COLO829 (cell line): ENCODE results near the gene EN1.
A peak's percentile ranks its signal among the peaks of the same experiment; 100 is the strongest.

Experiments
- DNase-seq: peaks from one replicate; pipeline ENCODE4 v3.0.0; 2012; ENCODE audit warnings: low spot score

EN1 gene

GRCh38 chr2:118846953-118847761 is at the start of gene EN1:
Gene EN1 (minus strand): TSS chr2:118847648. CDS start chr2:118847167, 481 bp downstream.
- DNase-seq, result no peak

- DNase-seq, result no peak
Observed at GRCh38 chr2:118893100-118893499, 45.7 kb upstream of the EN1 start.

DNA sequence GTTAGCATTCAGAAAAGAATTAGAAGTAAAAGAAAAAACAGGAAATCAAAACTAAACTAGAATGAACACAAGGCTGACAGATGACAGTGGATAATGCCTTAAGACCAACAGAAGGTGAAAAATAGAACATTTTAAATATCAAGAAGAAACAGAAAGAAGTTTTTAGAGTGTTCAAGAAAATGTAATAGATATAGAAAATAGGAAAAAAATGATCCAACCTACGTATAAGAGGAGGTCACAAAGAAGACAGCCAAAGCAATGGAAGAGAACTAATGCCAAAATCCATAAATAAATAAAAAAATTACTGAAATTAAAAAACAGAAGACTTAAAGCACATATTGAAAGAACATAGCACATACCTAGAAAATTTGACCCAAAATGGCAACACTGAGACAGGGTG is 42.5 kb upstream of the EN1 start:
- no peak for DNase-seq

- DNase-seq, result no peak
Observed at GRCh38 chr2:118883792-118884191, 36.3 kb upstream of the EN1 start.

GRCh38 chr2:118882693-118883336 is 35.4 kb upstream of the EN1 start:
- peak; percentile 62 for DNase-seq

GRCh38 chr2:118881490-118882129 is 34.2 kb upstream of the EN1 start:
- peak; percentile 28 for DNase-seq

GRCh38 chr2:118880501-118880900 is 33.1 kb upstream of the EN1 start:
- DNase-seq, result no peak

DNA sequence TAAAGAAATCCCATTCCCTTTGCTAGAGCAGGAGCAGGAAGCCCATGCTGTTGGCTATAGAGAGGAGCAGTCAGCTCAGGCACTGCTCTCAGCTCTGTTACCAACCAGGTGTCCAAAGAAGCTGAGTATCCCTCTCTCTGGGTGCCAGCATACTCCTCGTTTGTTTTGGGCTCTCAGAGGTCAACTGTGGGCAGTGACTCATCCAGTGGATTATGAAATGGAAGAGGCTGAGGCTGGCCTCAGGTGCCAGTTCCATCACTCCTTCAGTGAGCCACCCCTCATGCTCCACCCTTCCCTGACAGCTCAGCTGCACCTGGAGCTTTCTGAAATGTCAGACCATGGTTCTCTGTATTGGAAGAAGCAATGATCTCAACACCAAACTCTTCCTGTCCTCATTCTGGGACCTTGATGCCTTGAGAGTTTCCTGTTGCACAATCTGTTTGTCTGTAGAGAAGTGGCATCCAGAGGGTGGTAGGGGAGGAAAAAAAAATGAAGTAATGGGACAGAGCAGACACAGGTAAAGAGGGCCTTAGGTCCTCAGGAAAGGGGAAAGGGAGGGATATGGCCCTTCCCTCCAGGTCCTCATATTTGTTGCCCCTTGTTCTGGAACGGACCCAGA is 31.2 kb upstream of the EN1 start:
- DNase-seq, result no peak

DNA sequence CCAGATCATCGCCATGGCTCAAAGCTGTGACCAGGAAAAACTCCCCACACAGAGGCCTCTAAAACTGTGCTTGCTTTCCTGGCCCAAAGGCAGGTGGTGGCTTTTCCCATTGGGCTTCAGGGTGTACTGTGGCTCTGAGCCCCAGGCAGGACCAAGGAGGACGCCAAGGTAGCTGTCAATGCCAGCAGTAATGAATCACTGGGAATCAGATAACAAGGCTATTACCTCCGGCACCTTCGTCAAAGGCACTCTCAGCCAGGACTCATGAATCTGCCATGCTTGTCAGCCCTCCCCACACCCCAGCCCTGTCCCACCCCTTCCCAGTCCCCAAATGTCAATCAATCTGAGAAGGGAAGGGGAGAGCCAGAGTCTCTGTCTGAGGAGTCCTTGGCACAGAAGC is 27.9 kb upstream of the EN1 start:
- no peak for DNase-seq

DNA sequence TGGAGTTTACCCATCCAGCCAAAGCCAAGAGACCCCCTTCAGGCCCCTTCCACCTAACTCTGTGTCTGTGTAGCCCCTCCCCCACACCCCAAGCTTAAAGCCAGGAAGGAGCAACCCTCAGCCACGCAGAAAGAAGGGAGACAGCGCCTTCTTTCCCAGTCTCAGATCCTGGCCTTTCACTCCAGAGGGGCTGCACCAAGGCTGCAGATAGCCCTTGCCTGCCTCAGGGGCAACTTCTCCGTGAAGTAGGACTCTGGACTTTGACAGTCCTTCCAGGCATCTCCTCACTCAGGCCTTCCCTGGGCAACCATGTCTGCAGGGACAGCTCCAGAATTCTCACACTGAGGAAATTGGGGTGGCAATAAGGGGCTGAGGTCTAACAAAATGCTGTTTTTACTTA is 26.9 kb upstream of the EN1 start:
- no peak for DNase-seq

GRCh38 chr2:118865106-118865505 is 17.7 kb upstream of the EN1 start:
- peak; percentile 33 for DNase-seq

DNA sequence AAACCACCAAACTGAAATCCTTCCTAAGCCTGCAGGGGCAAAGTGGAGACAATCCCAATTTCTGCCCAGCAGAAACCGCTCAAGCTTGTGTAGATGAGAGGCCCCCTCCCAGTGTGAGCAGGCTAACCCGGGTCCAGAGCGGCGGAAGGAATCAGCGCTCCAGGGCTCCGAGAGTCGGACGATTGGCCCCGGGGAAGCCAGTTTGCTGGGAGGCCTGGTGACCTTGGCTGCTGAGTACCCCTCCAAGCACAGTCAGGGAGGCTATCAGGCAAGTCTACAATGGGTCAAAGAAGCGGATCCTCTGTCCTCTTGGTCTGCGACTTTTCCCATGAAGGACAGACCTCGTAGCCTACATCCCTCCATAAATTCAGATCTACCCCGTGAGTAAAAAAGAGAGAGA is 16.8 kb upstream of the EN1 start:
- no peak for DNase-seq

DNA sequence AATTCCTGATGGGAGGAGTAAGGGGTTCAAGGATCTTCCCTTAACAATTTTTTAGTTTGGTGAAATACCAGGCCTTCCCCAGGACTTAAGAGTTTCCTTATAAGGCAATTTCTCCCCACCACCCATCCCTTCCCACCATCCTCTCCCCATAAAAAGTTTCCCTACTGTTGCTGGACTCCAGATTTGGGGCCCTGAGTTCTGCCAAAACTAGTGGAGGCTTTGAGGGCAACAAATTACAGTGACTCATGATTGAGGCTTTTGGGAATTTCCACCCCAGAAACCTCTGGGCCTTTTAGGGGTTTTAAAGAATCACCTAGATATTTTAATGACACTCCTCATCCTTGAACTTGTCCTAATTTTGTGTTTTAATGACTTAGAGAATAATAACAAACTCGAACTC is 14.3 kb upstream of the EN1 start:
- no peak for DNase-seq

- DNase-seq, result no peak
Observed at GRCh38 chr2:118861242-118861641, 13.8 kb upstream of the EN1 start.

DNA sequence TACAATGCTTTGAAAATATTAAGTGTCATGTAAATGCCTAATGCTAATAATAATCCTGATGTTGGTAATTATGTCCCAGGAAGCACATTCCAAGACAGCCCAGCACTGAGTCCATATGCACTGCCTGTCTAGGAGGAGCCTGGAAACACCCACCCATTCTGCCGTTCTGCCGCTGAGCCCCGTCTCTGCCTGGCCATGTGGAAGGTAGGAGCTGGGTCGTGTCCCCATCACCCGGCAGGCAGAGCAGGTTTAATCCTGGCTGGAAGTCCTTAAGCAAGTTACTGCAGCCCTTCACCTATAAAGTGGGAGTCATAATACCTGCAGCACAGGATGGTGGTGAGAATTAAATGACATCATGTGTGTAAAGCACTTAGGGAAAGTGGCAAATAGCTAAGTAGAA is 13.1 kb upstream of the EN1 start:
- no peak for DNase-seq

- DNase-seq, result no peak
Observed at GRCh38 chr2:118859157-118859770, 11.8 kb upstream of the EN1 start.

DNA sequence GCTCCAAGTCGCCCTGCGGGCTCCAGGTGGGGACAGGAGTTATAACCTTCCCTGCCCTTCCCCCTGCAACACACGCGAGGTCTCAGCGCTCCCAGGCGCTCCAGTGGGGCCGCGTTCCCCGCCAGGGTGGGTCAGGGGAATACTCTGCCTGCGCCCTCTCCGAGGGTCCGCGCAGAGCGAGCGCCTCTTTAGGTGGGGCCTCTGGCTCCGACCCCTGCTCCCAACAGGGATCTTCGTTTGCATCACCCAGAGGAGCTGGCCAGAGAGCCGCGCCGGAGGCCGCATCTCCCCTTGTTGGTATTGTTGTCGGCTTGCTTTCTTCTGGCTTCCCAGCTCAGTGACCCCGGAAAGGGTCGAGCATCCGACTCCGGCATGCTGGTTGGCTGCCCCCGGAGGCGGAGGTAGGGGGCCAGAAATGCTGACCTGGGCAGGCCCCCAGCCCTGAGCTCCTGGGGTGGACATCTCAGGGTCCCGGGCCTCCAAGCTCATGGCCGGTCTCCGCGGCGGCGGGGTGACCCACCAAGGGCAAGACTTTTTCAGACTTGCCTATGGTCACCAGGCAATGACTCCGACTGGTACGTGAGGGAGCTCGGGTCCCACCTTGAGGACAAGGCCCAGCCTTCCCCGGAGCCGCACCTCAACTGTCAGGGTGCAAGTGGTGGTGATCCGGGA is 11.2 kb upstream of the EN1 start:
- no peak for DNase-seq

GRCh38 chr2:118857677-118858484 is 10.4 kb upstream of the EN1 start:
- no peak for DNase-seq

DNA sequence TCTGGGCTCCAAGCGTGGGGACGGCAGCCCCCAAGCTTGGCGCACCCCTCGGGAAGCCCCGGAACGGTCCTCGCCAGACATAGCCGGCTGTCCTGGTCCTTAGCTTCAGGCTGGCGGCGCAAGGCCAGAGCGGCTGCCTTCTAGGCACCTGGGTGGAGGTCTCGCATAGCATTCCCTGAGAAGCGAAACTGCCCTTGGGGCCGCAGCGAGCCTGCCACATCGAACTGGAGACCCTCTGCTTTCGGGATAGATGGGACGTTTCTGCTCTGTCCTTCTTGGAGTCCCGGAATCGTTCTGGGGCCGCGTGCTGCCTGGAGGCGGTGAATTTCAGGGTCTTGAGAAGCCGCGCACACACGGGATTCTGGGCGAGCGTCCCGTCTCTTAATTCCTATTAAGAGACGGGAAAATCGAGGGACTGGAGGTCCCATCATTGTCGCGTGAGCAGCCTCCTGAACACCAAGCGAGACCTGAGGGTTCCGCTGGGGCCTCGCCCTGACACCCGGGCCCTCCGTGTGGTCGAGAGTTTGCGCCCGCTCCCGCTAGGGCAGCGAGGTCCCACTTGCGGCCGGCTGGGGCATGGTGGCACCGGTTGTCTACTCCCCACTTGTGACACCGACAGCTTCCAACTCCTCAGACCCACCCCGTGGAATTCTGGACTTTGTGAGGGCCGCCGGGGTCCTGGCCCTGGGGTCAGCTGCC is 9.7 kb upstream of the EN1 start:
- DNase-seq, result no peak

DNA sequence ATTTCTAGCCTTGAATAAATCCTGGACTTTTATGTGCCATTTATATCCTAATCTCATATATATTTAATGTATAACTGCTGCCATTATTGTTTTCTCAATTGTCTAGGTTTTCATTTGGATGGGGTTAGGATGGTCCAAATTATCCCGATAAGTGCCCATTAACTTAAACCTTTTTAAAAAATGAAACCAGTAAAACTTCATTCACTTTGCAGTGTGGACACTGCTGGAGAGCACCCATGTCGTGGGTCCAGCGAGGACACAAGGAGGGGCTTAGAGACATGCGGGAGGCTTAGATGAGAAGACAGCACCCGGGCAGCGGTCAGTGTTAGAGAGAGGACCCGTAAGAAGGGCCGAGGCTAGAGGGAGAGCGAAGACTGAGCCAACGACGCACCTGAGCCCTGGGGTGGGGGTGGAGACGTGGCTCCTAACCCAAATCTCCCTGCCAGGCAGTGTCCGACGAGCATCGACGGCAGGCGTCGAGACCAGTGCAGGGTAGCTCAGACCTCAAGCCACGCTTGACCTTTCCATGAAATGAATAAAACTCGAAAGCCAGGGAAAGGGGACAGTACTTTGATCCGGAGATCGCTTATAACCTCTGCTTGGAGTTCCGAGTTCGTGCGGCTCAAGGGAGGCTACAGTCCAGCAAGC is 9.0 kb upstream of the EN1 start:
- no peak for DNase-seq
